ENCODE measurements around the gene GPR45.

Gene GPR45

GRCh38 chr2:105272176-105272575, 30.6 kb downstream of the GPR45 start:
- no peak for TF ChIP-seq CTCF (conservative IDR thresholded peaks at IDR 0.05; ENCODE audit: low read depth, low read length)
- Histone ChIP-seq H4K20me1 (ENCODE audit: insufficient read depth) (no peaks in the 10 kb centered on the region), H3K9ac (no peak overlapping the region), H3K36me3 (ENCODE audit: insufficient read depth) (no peaks in the 10 kb centered on the region), H2AFZ (ENCODE audit: low read depth) (no peak overlapping the region), H3K4me2 (no peak overlapping the region), H3K79me2 (ENCODE audit: insufficient read depth, low read depth) (no peaks in the 10 kb centered on the region), H3K4me1 (ENCODE audit: low read depth, poor library complexity, severe bottlenecking) (no peaks in the 10 kb centered on the region), H3K27me3 (ENCODE audit: insufficient read depth, low read depth) (no peaks in the 10 kb centered on the region), H3K4me3 (IDR thresholded peaks at IDR 0.05; ENCODE audit: insufficient read depth, low read depth, low read length) (no peak overlapping the region), H3K27ac (no peak overlapping the region)

- H3K4me2 ChIP-seq, result no peak overlapping the region
- no peak for TF ChIP-seq CTCF (conservative IDR thresholded peaks at IDR 0.05; ENCODE audit: low read depth, low read length)
- no peaks in the 10 kb centered on the region for H3K79me2 ChIP-seq (ENCODE audit: insufficient read depth, low read depth)
- no peak overlapping the region for H3K4me3 ChIP-seq (IDR thresholded peaks at IDR 0.05; ENCODE audit: insufficient read depth, low read depth, low read length)
- no peak overlapping the region for H2AFZ ChIP-seq (ENCODE audit: low read depth)
- no peaks in the 10 kb centered on the region for H4K20me1 ChIP-seq (ENCODE audit: insufficient read depth)
- H3K9ac ChIP-seq, result no peak overlapping the region
- H3K27me3 ChIP-seq (ENCODE audit: insufficient read depth, low read depth), result no peaks in the 10 kb centered on the region
- H3K36me3 ChIP-seq (ENCODE audit: insufficient read depth), result no peaks in the 10 kb centered on the region
- no peaks in the 10 kb centered on the region for H3K4me1 ChIP-seq (ENCODE audit: low read depth, poor library complexity, severe bottlenecking)
- H3K27ac ChIP-seq, result no peak overlapping the region
Observed at GRCh38 chr2:105274046-105274445, 32.5 kb downstream of the GPR45 start.

- H4K20me1 ChIP-seq (ENCODE audit: insufficient read depth), result no peaks in the 10 kb centered on the region
- H3K27me3 ChIP-seq (ENCODE audit: insufficient read depth, low read depth), result no peaks in the 10 kb centered on the region
- no peak overlapping the region for H2AFZ ChIP-seq (ENCODE audit: low read depth)
- no peak overlapping the region for H3K4me2 ChIP-seq
- H3K4me1 ChIP-seq (ENCODE audit: low read depth, poor library complexity, severe bottlenecking), result no peaks in the 10 kb centered on the region
- H3K79me2 ChIP-seq (ENCODE audit: insufficient read depth, low read depth), result no peaks in the 10 kb centered on the region
- no peak overlapping the region for H3K4me3 ChIP-seq (IDR thresholded peaks at IDR 0.05; ENCODE audit: insufficient read depth, low read depth, low read length)
- H3K9ac ChIP-seq, result no peak overlapping the region
- H3K27ac ChIP-seq, result no peak overlapping the region
- H3K36me3 ChIP-seq (ENCODE audit: insufficient read depth), result no peaks in the 10 kb centered on the region
- TF ChIP-seq CTCF (conservative IDR thresholded peaks at IDR 0.05; ENCODE audit: low read depth, low read length), result no peak
Observed at GRCh38 chr2:105278654-105279053, 37.1 kb downstream of the GPR45 start.

GRCh38 chr2:105279126-105279525, 37.6 kb downstream of the GPR45 start:
- no peaks in the 10 kb centered on the region for H3K36me3 ChIP-seq (ENCODE audit: insufficient read depth)

More at GRCh38 chr2:105279126-105279525, 37.6 kb downstream of the GPR45 start:
- no peak overlapping the region for H3K9ac ChIP-seq
- H3K4me1 ChIP-seq (ENCODE audit: low read depth, poor library complexity, severe bottlenecking), result no peaks in the 10 kb centered on the region
- H3K4me3 ChIP-seq (IDR thresholded peaks at IDR 0.05; ENCODE audit: insufficient read depth, low read depth, low read length), result no peak overlapping the region
- no peak overlapping the region for H3K4me2 ChIP-seq
- H3K27ac ChIP-seq, result no peak overlapping the region
- H2AFZ ChIP-seq (ENCODE audit: low read depth), result no peak overlapping the region
- H4K20me1 ChIP-seq (ENCODE audit: insufficient read depth), result no peaks in the 10 kb centered on the region
- no peak for TF ChIP-seq CTCF (conservative IDR thresholded peaks at IDR 0.05; ENCODE audit: low read depth, low read length)
- H3K27me3 ChIP-seq (ENCODE audit: insufficient read depth, low read depth), result no peaks in the 10 kb centered on the region
- no peaks in the 10 kb centered on the region for H3K79me2 ChIP-seq (ENCODE audit: insufficient read depth, low read depth)

All from KMS-11 (cell line).